ENCODE data around the gene SKI.

SKI gene

DNA sequence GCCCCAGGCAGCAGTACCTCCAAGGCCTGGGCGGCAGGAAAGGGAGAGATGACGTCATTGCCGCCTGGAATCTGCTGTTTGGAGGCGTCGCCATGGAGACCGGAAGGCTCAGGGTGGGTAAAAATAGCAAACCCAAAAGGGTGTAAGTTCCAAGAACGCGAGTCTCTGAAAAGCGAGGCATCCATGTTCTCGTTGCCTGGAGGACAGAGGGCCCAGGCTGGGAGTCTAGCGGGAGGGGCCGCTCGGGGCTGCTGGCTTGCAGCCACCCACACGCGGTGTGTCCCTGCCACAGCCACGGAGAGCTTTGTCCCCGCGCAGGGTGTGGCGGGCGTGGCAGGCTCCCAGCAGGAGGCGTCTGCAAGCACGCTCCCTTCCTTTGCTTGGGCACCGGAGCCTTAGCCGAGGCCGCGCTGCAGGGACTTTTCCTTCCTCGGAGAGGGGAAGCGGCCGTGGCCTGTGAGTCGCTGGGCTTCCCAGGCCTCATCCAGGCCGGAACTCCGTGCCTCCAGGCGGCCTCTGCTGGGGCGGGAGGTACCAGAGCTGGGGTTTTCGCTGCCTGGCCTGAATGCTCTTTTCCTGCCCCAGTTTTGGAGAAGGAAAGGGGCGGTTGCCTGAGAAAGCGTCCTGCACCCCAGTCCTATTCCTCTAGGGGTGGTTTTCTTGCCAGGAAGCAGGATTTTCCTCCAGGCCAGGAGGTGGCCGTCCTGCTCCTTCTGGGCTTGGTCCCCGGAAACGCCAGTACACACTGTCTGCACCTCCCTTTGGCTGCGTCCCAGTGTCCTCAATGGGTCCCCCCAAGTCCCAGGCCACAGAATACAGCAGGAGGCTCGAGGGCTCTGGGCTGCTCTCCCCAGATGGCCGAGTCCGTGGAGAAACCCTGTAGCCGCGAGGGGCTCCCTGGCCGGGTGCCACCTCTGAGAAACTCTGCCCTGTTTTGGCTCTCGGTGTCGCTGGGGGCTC lies 15.3 kb upstream of the SKI start:
- no peaks in the 10 kb centered on the region for H3K79me1 ChIP-seq (ENCODE audit: low read depth, low read length)
- no peaks in the 10 kb centered on the region for H3K27me3 ChIP-seq (ENCODE audit: control insufficient read depth in 3 of 3, insufficient read depth in 3 of 3, low read depth in 1 of 3, low read length in 3 of 3)
- peak overlapping the region; percentile 90 for H3K4ac ChIP-seq (ENCODE audit: low read length)
- peak overlapping the region; percentile 96 for H3K18ac ChIP-seq (ENCODE audit: low read length)
- H4K8ac ChIP-seq (ENCODE audit: low read depth, low read length): no peak overlapping the region
- peak overlapping the region; percentile 57 for H3K23ac ChIP-seq (ENCODE audit: low read depth, low read length, poor library complexity)
- peak overlapping the region; percentile 64 for H3K4me2 ChIP-seq (ENCODE audit: insufficient read depth, low read length, poor library complexity, severe bottlenecking)
- whole genome bisulfite sequencing, 2 donors (ENCODE audit: extremely low coverage in 2 of 2, insufficient read length in 2 of 2, insufficient replicate concordance in 1 of 2): no CpG with 5 or more reads among the region's 49 CpGs
- H3K4me1 ChIP-seq (ENCODE audit: control insufficient read depth in 2 of 2, insufficient read depth in 1 of 2, low read depth in 1 of 2, low read length in 2 of 2): peaks cover 21 to 46% of the 10 kb centered on the region in 2 donors
- peak overlapping the region; percentile 35 to 48 for H3K4me3 ChIP-seq (ENCODE audit: low read length in 2 of 2)
- H3K14ac ChIP-seq (ENCODE audit: low read length): no peak overlapping the region
- peak overlapping the region; percentile 84 for H2AK5ac ChIP-seq (ENCODE audit: low read depth, low read length)
- H2BK15ac ChIP-seq (ENCODE audit: low read length): peak overlapping the region; percentile 93
- H3K27ac ChIP-seq (replicated peaks; ENCODE audit: low read length): peak overlapping the region; percentile 90
- DNase-seq (ENCODE audit: low spot score): peak; percentile 94
- peak overlapping the region; percentile 80 for H3K9ac ChIP-seq (ENCODE audit: low read depth, low read length, poor library complexity)
- peak overlapping the region; percentile 86 for H2AFZ ChIP-seq (ENCODE audit: low read length)
- H2BK120ac ChIP-seq (ENCODE audit: low read depth, low read length): peak overlapping the region; percentile 19
- H2BK12ac ChIP-seq (ENCODE audit: low read length): peak overlapping the region; percentile 80
- peak overlapping the region; percentile 96 for H2BK5ac ChIP-seq (ENCODE audit: low read length)
- peak overlapping the region; percentile 47 for H4K91ac ChIP-seq (ENCODE audit: low read depth, low read length, poor library complexity)
- H3K9me3 ChIP-seq (replicated peaks in 1 of 2; ENCODE audit: control insufficient read depth in 2 of 2, insufficient read depth in 1 of 2, low read depth in 1 of 2, low read length in 2 of 2): no peaks in the 10 kb centered on the region
- H3K36me3 ChIP-seq (replicated peaks in 1 of 2; ENCODE audit: control insufficient read depth in 2 of 2, insufficient read depth in 2 of 2, low read length in 2 of 2): no peaks in the 10 kb centered on the region

DNA sequence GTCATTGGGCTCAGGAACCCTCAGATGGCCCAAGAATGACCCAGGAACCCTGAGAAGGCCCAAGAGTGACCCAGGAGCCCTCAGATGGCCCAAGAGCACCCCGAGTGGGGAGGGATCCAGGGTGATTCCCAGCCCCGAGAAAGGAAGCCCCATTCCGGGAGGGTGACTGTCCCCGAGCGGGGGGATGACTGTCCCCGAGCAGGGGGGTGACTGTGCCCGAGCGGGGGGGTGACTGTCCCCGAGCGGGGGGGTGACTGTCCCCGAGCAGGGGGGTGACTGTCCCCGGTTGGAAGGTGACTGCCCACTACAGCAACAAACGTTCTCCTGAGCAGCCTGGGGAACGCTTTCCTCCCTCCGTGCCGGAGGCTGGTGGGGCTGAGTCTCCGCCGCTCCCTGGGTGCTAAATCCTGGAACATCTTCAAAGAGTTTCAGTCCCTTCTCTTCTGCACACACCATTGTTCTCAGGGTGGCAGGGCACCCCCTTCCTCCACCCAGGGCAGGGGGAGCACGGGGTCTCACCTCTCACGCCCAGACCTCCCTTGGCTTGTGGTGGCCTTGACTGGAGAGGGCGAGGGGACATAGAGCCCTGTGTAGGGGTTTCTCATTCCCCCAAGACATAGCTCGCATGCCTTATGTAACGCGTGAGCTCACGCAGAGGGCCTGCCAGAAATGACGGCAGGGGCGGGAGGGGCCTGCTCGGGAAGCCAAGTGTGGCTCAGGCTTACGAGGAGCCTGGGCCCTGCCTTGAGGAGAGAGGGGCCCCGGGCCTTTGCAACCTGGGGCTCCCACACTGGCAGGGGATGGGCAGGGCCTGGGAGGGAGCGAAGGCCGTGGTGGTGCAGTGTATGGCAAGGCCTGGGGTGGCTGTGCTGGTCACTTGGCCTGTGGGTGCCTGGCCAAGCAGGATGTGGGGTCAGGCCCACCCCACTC lies 14.3 kb upstream of the SKI start:
- Histone ChIP-seq H3K4me2 (ENCODE audit: insufficient read depth, low read length, poor library complexity, severe bottlenecking) (no peak overlapping the region), H4K91ac (ENCODE audit: low read depth, low read length, poor library complexity) (peak overlapping the region; percentile 56), H3K4ac (ENCODE audit: low read length) (peak overlapping the region; percentile 90), H3K4me1 (ENCODE audit: control insufficient read depth in 2 of 2, insufficient read depth in 1 of 2, low read depth in 1 of 2, low read length in 2 of 2) (peaks cover 21 to 38% of the 10 kb centered on the region in 2 donors), H2AK5ac (ENCODE audit: low read depth, low read length) (peak overlapping the region; percentile 84), H2BK12ac (ENCODE audit: low read length) (peak overlapping the region; percentile 99), H3K23ac (ENCODE audit: low read depth, low read length, poor library complexity) (peak overlapping the region; percentile 70), H3K14ac (ENCODE audit: low read length) (peak overlapping the region; percentile 32), H3K27ac (replicated peaks; ENCODE audit: low read length) (peak overlapping the region; percentile 90), H3K36me3 (replicated peaks in 1 of 2; ENCODE audit: control insufficient read depth in 2 of 2, insufficient read depth in 2 of 2, low read length in 2 of 2) (no peaks in the 10 kb centered on the region), H3K9me3 (replicated peaks in 1 of 2; ENCODE audit: control insufficient read depth in 2 of 2, insufficient read depth in 1 of 2, low read depth in 1 of 2, low read length in 2 of 2) (peaks cover 0 to 3% of the 10 kb centered on the region in 2 donors), H2AFZ (ENCODE audit: low read length) (peak overlapping the region; percentile 86), H3K18ac (ENCODE audit: low read length) (peak overlapping the region; percentile 96), H3K4me3 (ENCODE audit: low read length in 2 of 2) (no peak overlapping the region), H4K8ac (ENCODE audit: low read depth, low read length) (no peak overlapping the region), H3K9ac (ENCODE audit: low read depth, low read length, poor library complexity) (peak overlapping the region; percentile 82), H2BK15ac (ENCODE audit: low read length) (peak overlapping the region; percentile 93), H3K27me3 (ENCODE audit: control insufficient read depth in 3 of 3, insufficient read depth in 3 of 3, low read depth in 1 of 3, low read length in 3 of 3) (no peaks in the 10 kb centered on the region), H3K79me1 (ENCODE audit: low read depth, low read length) (no peaks in the 10 kb centered on the region), H2BK120ac (ENCODE audit: low read depth, low read length) (peak overlapping the region; percentile 19), H2BK5ac (ENCODE audit: low read length) (peak overlapping the region; percentile 96)
- no CpG with 5 or more reads among the region's 32 CpGs for WGBS, 2 donors (ENCODE audit: extremely low coverage in 2 of 2, insufficient read length in 2 of 2, insufficient replicate concordance in 1 of 2)
- DNase-seq (ENCODE audit: low spot score): no peak

DNA sequence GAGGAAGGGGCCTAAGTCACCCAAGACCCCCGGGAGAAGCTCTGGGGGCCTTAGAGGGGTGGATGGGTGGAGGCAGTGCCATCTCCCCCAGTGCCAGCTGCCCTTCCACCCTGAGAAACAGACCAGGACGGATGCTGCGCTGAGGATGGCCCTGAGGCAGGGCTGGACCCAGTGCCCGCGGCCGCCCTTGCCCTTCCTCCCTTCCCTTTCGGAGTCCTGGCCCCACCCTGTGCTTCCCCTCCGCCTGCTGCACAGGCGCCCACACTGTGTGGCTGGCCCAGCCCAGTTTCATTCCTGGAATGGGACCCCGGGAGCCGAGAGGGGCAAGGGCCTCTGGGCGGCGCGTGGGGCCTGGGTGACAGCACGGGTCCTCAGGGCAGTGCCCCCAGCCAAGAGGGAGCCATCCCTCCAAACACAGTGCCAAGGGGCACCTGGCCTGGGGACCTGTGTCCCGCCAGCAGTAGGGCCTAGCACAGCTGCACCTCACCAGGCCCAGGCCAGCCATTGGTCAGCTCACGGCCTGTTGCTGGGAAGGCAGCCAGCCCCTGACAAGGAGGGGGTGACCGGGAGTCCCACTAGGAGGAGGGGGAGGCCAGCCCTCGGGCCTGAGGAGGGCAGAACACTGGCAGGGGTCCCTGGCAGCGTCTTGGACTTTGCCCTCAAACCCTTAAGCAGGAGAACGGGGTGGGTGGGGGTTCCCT lies 13.4 kb upstream of the SKI start:
- H4K8ac ChIP-seq (ENCODE audit: low read depth, low read length): peak overlapping the region; percentile 30
- no CpG with 5 or more reads among the region's 21 CpGs for WGBS, 2 donors (ENCODE audit: extremely low coverage in 2 of 2, insufficient read length in 2 of 2, insufficient replicate concordance in 1 of 2)
- H2BK15ac ChIP-seq (ENCODE audit: low read length): peak overlapping the region; percentile 93

More for the DNA sequence above, 13.4 kb upstream of the SKI start:
- no peak overlapping the region for H3K4me3 ChIP-seq (ENCODE audit: low read length in 2 of 2)
- H2AFZ ChIP-seq (ENCODE audit: low read length): peak overlapping the region; percentile 71
- H4K91ac ChIP-seq (ENCODE audit: low read depth, low read length, poor library complexity): peak overlapping the region; percentile 56
- H2BK12ac ChIP-seq (ENCODE audit: low read length): peak overlapping the region; percentile 99
- H3K4ac ChIP-seq (ENCODE audit: low read length): peak overlapping the region; percentile 81
- no peak overlapping the region for H3K4me2 ChIP-seq (ENCODE audit: insufficient read depth, low read length, poor library complexity, severe bottlenecking)
- H3K4me1 ChIP-seq (ENCODE audit: control insufficient read depth in 2 of 2, insufficient read depth in 1 of 2, low read depth in 1 of 2, low read length in 2 of 2): peaks cover 19 to 31% of the 10 kb centered on the region in 2 donors
- H3K14ac ChIP-seq (ENCODE audit: low read length): peak overlapping the region; percentile 32
- no peaks in the 10 kb centered on the region for H3K27me3 ChIP-seq (ENCODE audit: control insufficient read depth in 3 of 3, insufficient read depth in 3 of 3, low read depth in 1 of 3, low read length in 3 of 3)
- peak overlapping the region; percentile 70 for H3K23ac ChIP-seq (ENCODE audit: low read depth, low read length, poor library complexity)
- H3K9ac ChIP-seq (ENCODE audit: low read depth, low read length, poor library complexity): peak overlapping the region; percentile 82
- no peak overlapping the region for H3K27ac ChIP-seq (replicated peaks; ENCODE audit: low read length)
- no peak for DNase-seq (ENCODE audit: low spot score)
- H3K36me3 ChIP-seq (replicated peaks in 1 of 2; ENCODE audit: control insufficient read depth in 2 of 2, insufficient read depth in 2 of 2, low read length in 2 of 2): no peaks in the 10 kb centered on the region
- H2AK5ac ChIP-seq (ENCODE audit: low read depth, low read length): peak overlapping the region; percentile 84
- peak overlapping the region; percentile 96 for H2BK5ac ChIP-seq (ENCODE audit: low read length)
- peak overlapping the region; percentile 97 for H2BK120ac ChIP-seq (ENCODE audit: low read depth, low read length)
- no peaks in the 10 kb centered on the region for H3K79me1 ChIP-seq (ENCODE audit: low read depth, low read length)
- peaks cover 1 to 6% of the 10 kb centered on the region in 2 donors for H3K9me3 ChIP-seq (replicated peaks in 1 of 2; ENCODE audit: control insufficient read depth in 2 of 2, insufficient read depth in 1 of 2, low read depth in 1 of 2, low read length in 2 of 2)
- H3K18ac ChIP-seq (ENCODE audit: low read length): peak overlapping the region; percentile 86

Data from neuronal stem cell (in vitro differentiated cells).